Activated effector memory CD4-positive, alpha-beta T cell treated with Interleukin-2 at 50 U/mL for 16 hours (primary cell): ENCODE results near the gene TBP.
"Not testable (repeated sequence)": the region's sequence is repeated elsewhere in the genome, so short reads cannot be mapped to it uniquely, and the experiment has no call there.

Experiments used
- DNase-seq: peaks from one replicate; pipeline ENCODE4 v3.0.0-alpha.2; 2020

TBP gene

GRCh38 chr6:170536671-170537070, 17.5 kb upstream of the TBP start:
- no peak for DNase-seq

DNA sequence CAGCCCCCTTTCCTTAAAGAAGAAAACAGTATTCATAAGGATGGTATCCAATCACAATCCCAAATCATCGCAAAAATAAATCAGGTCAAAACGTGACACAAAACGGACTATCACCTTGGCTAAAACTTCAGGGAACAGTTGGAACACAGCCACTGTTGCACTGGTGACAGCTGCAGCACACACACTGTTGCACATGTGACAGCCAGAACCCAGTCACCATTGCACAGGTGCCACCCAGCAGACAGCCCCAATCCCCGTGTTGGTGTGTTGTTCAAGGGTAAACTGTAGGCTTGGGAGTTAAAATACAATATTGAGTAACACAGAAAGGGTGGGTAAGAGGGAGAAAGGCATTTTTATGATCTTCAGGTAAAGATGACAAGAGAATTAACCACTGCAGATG, 16.8 kb upstream of the TBP start:
- no peak for DNase-seq

GRCh38 chr6:170542031-170542719, 12.0 kb upstream of the TBP start:
- no peak for DNase-seq

GRCh38 chr6:170545405-170545804, 8.8 kb upstream of the TBP start:
- no peak for DNase-seq

GRCh38 chr6:170552765-170553533, 1.2 kb upstream of the TBP start, which contains the start of gene PSMB1:
Gene PSMB1, minus strand, starts transcription at chr6:170553307. Its CDS starts 65 bp downstream, at chr6:170553242.
- peak; percentile 70 for DNase-seq

DNA sequence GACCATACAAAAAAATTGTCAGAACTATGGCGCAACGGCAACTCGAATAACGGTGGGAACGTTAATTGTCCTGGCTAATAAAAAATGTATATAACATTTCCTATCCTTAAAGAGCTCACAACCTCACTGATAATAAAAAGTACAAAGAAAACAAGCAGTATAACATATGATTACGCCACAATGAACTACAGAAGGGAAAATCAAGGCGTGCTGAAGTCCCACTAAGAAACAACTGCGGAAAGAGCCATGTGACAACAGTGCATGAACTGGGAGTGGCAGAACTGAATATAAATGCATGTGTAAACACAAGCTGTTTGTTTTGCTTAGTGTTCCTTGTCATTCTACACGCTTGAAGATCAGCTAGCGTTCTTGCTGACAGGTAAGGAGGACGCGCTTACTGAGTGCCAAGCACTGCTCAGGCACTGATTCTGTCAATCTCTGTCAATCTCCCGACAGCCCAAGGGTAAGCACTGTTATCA, 596 bp upstream of the TBP start:
- DNase-seq, result no peak

DNA sequence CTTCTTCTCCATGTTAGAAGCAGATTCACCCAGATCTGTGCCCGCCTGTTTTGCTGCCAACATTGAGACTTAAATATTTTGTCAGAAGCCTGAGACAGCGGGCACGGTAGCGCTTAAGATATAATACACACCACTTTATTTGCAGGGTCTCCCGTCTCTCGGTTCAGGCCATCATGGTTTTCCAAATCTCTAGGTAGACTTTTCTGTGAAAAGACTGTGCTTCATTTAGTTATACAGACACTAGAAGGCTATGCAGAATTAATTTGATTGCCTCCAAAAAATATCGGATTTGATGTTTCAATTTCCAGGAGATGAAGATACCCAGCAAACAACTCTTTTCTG, 598 bp downstream of the TBP start:
- no peak for DNase-seq

- DNase-seq, result no peak
Observed at GRCh38 chr6:170555305-170555704, 1.1 kb downstream of the TBP start.

- no peak for DNase-seq
Observed at GRCh38 chr6:170561555-170561954, 7.4 kb downstream of the TBP start.

- no peak for DNase-seq
Observed at GRCh38 chr6:170564936-170565530, 10.9 kb downstream of the TBP start.

- no peak for DNase-seq
Observed at GRCh38 chr6:170572704-170573466, 18.7 kb downstream of the TBP start.

DNA sequence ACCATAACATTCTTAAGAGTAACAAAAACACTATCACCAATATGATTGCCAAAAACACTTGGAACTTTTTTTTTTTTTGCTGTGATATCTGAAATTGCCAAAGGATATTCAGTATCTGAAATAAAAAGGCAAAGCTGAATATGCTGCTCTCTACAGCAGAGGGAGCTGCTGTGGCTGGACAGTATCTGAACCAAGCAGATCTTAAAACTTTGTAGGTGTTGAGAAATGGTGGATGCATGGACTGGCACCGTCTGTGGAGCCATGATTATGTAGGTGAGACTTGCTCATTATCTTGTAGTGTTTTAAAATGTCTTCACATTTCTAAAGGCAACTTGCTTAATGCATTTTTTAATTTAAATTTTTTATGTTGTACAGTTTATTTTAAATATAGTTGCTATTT, 21.1 kb downstream of the TBP start:
- no peak for DNase-seq

GRCh38 chr6:170578909-170579308, 24.7 kb downstream of the TBP start:
- no peak for DNase-seq

GRCh38 chr6:170583756-170584180, 29.6 kb downstream of the TBP start:
- DNase-seq, result no peak

- DNase-seq, result peak; percentile 88
Observed at GRCh38 chr6:170584181-170584953, 30.2 kb downstream of the TBP start, which contains the start of gene PDCD2. Gene PDCD2, minus strand, starts transcription at chr6:170584637. Its CDS starts 56 bp downstream, at chr6:170584581.

DNA sequence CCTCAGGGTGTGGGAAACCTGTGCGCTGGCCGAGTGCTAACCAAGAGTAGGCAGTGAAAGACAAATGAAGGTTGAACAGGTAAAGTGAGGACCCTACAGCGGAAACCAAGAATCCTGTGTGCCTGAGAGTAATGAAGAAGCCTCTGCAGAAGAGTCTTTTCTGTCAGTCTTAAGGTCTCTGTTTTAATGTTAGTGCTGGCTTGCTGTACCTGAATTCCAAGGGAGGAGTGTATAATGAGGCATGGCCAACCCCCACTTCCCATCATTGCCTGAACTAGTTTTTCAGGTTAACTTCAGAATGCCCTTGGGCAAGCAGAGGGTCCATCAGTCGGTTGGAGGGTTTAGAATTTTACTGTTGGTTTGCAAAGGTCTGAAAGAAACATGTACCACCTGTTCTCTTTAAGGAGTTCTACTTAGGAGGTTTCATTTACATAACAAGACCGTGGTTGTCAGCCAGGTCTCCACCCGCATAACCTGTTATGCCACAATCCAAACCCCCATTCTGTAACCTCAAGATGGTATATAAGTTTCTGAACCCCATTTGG, 30.9 kb downstream of the TBP start:
- DNase-seq, result no peak

DNA sequence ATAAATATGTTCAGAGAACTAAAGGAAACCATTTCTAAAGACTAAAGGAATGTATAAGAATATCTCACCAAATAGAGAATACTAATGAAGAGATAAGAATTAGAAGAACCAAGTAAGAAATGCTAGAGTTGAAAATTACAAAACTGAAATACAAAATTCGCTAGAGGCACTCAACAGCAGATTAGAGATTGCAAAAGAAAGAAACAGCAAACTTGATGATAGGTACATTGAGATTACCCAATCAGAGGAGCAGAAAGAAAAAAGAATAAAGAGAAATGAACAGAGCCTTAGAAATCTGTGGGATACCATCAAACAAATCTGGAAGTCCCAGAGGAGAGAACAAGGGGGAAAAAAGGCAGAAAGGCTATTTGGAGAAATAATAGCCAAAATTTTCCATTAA, 36.6 kb downstream of the TBP start:
- no peak for DNase-seq

GRCh38 chr6:170596426-170596825, 42.3 kb downstream of the TBP start:
- no peak for DNase-seq

DNA sequence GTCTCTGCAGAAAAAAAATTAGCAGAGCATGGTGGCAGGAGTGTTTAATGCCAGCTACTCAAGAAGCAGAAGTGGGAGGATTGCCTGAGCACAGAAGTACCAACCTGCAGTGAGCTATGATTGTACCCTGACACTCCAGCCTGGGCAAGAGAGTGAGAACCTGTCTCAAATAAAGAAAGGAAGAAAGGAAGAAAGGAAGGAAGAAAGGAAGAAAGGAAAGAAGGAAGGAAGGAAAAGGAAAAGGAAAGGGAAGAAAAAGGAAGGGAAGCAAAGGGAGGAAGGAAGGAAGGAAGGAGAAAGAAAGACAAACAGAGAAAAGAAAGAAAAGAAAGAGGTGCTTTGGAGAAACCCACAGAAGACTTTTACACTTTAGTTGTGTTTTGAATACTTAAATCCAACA, 43.1 kb downstream of the TBP start:
- no peak for DNase-seq

DNA sequence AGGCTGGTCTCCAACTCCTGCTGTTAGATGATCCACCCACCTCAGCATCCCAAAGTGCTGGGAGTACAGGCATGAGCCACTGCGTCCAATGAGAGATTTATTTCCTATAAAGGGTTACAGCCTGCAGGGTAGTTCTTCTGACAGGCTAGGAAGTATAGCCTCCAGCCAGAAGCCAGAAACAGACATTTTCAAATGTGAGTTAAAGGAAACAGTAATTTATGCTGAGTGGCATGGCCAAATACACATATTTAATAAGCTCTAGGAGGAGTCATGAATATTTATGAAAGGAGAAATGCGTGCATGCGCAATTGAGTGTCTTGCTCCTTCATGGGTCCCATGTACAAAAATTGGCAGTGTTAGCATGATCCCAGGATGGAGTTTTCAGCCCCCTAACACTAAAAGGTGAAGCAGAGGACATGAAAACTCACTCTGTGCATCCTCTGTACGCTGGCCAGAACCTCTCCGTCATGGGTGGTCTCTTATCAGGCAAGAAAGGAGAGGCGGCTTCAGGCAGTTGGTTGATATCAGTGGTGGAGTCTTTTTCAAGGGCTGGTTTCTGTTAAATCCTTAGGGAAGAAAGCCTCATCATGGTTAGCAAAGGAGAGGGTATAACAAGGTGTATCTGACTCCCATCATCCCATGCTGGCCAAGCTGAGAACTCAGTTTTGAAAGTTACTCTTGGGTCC, 51.5 kb downstream of the TBP start:
- no peak for DNase-seq

DNA sequence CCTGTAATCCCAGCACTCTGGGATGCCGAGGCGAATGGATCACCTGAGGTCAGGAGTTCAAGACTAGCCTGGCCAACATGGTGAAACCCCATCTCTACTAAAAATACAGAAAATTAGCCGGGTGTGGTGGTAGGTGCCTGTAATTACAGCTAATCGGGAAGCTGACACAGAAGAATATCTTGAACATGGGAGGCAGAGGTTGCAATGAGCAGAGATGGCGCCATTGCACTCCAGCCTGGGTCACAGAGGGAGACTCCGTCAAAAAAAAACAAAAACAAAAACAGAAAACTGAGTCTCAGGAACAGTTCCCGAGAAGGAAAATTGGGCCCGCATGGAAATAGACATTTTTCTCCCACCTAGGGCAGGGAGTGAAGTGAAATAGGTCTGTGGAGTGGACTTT, 55.1 kb downstream of the TBP start:
- not testable (repeated sequence) for DNase-seq
